Putamen (tissue), 1 donor: ENCODE data around the gene PTPA.

Experiments
- DNase-seq: peaks from one replicate; pipeline ENCODE4 v3.0.0-alpha.2; 2016; ENCODE audit warnings: low spot score

PTPA gene

GRCh38 chr9:129110740-129111527 is at the start of gene PTPA, which contains the start of gene CRAT:
Gene PTPA (plus strand): TSS chr9:129111415. CDS start chr9:129111601, 186 bp downstream.
Gene CRAT (minus strand): TSS chr9:129110793. CDS start chr9:129110509, 284 bp downstream.
- peak; percentile 97 for DNase-seq

- DNase-seq = no peak
Observed at GRCh38 chr9:129063061-129063460, 48.2 kb upstream of the PTPA start.

DNA sequence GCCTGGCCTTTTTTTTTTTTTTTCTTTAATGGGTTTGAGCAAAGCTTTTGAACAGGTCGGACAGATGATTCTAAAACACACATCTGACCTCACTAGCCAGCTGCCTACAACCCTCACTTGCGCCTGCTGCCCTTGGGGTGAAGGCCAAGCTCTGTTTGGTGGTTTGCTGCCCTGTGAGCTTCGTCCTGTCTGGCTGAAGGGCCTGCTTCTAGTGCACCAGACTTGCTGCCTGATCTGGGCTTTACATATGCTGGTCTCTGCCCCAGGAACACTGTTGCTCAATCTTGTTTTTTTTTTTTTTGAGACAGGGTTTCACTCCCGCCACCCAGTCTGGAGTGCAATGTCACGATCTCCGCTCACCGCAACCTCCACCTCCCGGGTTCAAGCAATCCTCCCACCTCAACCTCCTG is 46.7 kb upstream of the PTPA start:
- DNase-seq = no peak

DNA sequence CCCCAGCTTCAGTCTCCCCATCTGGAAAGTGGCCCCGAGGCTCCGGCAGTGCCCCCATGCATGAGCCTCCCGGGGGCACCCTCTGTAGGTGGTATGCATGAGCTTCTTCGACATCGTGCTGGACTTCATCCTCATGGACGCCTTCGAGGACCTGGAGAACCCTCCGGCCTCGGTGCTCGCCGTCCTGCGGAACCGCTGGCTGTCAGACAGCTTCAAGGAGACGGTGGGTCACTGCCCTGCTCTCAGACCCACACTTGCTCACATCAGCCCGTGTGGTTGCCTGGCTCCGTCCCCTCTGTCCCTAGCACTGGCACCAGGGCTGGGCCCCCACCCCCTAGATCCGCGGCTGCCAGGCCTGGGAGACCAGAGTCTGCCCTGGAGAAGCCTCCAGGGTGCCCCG is 43.1 kb upstream of the PTPA start:
- no peak for DNase-seq

DNA sequence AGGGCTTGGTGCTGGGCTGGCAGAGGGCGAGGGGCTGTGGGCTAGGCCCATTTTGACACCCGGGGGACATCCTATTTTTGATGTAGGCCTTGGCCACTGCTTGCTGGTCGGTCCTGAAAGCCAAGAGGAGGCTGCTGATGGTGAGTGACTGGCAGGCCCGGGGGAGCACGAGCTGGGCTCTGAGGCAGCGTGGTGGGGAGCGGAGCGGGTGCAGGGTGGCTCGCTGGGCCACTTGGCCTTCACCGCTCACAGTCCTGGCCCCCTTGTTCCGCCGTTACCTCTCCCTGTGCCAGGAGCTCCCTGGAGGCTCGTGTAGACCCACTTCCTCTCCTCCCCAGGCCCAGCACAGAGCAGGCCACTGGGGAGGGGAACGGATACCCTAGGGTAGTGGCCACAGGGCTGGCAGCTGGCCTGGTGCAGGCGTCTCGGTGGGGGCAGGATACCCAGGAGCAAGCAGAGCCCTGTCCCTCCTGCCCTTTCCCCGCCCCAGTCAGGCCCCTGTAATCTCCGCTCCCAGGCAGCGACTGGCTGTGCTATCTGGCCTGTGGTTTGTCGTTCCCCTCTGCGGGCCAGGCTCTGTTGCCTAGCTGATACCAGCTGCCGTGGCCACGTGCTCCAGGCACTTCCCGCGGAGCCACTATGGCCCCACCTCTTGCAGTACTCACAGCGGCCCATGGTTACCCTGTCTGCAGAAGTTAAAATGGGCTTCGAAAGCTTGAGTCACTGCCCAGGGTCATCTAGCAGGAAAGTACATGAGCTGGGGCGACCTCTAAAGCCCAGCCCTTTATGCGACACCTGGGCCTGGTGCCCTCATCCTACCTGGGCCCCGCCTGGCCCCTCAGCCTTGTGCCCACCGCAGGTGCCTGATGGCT is 42.0 kb upstream of the PTPA start:
- DNase-seq = peak; percentile 24

DNA sequence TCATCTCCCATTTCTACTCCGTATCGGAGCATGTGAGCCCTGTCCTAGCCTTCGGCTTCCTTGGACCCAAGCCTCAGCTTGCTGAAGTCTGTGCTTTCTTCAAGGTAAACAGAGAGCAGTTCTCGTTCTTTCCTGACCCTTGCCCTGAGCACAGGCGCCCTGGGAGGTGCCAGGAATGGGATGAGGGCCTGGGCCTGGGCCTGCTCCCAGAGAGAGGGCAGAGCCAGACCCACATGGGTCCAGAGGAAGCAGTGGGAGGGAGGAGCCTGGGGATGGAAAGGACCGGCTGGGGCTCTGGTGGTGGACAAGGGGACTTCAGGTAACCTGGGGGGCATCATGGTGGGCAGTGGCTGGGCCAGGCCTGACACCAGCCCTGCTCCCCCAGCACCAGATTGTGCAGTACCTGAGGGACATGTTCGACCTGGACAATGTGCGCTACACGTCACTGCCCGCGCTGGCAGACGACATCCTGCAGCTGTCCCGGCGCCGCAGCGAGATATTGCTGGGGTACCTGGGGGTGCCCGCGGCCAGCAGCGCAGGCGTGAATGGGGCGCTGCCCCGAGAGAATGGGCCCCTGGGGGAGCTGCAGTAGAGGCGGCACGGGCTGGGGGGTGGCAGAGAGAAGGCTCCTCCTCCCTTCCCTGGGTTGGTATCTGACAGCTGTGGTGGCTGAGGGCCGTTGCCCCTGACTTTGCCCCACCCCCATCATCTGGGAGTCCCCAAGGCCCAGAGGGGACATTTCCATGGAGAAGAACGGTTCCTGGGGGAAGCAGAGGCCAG is 41.2 kb upstream of the PTPA start:
- no peak for DNase-seq

DNA sequence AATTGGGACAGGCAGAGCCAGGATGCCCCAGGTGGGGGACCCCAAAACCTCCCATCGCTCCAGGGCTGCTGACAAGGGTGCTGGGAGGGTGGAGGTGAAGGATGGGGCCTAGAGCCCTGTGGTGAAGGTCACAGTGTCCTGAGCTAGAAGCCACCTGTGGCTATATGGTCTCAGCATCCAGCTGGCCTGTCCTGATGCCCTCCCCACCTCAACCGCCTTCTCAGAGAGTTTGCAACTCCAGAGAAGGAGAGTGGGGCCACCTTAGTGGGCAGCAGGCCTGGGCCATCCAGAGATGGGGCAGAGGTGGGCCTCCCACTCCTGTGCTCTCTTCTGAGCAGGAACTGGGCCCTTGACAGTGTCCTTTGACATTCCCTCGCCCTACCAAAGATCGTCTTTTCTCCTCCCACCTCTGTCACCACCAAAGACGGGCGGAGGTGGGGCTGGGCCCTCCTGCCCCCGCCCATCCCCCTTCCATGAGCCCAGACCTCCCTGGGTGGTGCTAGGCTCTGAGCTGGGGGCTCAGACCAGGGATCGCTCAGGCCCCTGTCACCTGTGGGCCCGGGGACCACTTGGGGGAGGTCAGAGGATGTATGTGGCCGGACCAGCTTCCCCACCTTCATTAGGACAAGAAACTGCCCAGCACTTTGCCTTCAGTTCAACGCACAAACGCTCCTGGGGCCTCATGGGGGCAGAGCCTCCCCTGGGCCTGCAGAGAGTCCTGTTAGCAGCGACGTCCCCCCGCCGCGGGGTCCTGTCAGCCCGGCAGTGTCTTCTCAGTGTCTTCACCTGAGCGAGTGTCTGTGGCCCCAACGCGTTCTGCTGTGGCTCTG is 40.3 kb upstream of the PTPA start:
- no peak for DNase-seq

- no peak for DNase-seq
Observed at GRCh38 chr9:129071526-129072126, 39.6 kb upstream of the PTPA start.

GRCh38 chr9:129072171-129072570 is 39.0 kb upstream of the PTPA start:
- DNase-seq = no peak

DNA sequence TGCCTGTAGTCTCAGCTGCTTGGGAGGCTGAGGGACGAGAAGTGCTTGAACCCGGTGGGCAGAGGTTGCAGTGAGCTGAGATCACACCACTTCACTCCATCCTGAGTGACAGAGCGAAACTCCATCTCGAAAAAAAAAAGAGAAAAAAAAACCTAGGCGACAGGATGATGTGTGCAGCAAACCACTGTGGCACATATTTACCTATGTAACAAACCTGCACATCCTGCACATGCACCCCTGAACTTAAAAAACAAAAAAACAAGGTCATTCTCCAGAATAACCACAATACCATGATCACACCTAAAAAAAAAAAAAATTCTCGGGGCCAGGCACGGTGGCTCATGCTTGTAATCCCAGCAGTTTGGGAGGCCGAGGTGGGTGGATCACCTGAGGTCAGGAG is 37.8 kb upstream of the PTPA start:
- no peak for DNase-seq

DNA sequence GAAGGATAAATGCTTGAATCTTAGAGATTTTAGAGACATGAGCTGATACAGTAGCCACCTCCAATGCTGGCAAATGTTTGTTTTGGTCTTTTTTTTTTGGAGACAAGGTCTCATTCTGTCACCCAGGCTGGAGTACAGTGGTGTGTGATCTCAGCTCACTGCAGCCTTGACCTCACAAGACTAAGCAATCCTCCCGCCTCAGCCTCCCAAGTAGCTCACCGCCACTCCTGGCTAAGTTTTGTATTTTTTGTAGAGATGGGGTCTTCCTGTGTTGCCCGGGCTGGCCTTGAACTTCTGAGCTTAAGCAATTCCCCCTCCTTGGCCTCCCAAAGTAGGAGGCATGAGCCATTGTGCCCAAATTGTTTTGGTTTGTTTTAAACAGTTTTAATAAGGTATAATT is 37.1 kb upstream of the PTPA start:
- DNase-seq = no peak

GRCh38 chr9:129075996-129076639 is 35.1 kb upstream of the PTPA start:
- no peak for DNase-seq

DNA sequence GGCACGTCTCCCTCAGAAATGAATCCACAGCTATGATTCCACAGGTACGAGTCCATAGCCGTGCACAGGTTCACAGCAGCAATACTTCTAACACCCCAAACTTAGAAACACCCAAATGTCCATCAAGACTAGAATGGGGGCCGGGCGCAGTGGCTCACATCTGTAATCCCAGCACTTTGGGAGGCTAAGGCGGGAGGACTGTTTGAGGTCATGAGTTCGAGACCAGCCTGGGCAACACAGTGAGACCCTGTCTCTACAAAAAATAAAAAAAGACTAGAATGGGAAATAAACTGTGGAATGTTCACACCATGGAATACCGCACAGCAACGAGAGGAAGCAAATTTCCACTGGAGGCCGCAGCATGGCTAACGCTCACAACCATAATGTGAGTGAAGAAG is 34.6 kb upstream of the PTPA start:
- DNase-seq = no peak

DNA sequence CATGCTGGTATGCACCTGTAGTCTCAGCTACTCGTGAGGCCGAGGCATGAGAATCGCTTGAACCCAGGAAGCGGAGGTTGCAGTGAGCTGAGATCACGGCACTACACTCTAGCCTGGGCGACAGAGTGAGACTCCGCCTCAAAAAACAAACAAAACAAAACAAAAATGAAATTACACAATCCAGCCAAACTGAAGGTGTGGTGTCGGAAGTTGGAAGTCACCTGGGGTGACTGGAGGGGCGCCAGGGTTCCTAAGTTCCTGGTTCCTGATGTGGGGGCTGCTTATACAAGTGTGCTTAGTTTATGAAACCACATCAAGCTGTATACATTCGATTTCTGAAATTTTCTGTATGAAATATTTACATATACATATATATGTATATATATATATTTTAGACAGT is 34.0 kb upstream of the PTPA start:
- DNase-seq = no peak

DNA sequence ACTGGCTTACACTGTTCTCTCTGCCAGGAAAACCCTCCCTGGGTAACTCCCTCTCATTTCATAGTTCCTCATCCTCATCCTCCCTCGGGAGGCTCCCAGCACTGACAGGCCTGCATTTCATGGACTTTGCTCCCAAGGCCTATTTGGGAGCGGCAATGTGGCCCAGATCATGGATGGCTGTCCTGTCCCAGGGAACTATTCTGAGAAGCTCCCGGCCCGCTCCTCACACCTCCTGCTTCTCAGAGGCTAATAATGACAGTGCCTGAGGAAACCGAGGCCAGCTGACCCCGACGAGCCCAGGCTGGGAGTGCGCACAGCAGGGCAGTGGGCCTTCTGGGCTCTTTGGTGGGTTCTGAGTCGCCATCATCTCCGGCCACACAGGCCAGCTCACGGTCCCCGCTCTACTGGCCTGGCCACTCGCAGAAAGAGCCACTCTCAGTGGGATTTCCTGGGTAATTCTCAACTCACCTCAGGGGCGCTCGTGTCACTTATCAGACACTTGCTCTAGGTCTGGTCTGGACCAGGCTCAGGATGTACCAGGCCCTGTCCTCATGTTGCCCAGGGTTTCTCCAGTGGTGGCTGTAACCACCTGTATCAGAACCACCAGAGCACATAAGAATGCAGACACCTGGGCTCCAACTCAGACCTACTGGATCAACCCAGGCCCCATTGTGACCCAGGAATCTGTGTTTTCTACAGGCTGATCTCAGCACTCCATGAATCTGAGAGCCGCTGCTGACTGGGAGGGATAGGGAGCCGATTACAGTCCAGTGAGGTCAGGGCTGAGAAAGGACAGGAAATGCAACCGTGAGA is 32.3 kb upstream of the PTPA start:
- DNase-seq = no peak

DNA sequence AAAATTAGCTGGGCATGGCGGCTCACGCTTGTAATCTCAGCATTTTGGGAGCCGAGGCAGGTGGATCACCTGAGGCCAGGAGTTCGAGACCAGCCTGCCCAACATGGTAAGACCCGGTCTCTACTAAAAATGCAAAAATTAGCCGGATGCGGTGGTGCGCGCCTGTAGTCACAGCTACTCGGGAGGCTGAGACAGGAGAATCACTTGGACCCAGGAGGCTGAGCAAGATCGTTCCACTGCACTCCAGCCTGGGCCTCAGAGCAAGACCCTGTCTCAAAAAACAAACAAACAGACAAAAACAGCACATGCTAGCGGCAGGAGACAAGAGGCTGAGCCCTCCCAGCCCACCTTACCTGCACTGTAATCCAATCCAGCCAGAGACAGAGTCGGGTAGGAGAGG is 31.4 kb upstream of the PTPA start:
- no peak for DNase-seq

DNA sequence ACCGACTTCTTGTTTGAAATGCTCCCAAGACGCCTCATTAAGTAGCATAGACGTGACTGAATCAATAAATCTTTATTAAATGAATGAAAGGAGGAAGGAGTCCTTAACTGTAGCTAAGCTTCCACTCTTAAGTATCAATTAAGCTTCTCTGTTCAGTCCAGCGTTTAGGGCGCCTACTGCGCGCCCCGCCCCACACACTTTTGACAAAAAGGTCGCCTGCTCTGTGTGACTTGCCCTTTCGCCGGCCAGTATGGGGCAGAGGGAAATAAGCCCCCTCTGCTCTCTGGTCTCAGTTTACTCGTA is 31.0 kb upstream of the PTPA start:
- no peak for DNase-seq

DNA sequence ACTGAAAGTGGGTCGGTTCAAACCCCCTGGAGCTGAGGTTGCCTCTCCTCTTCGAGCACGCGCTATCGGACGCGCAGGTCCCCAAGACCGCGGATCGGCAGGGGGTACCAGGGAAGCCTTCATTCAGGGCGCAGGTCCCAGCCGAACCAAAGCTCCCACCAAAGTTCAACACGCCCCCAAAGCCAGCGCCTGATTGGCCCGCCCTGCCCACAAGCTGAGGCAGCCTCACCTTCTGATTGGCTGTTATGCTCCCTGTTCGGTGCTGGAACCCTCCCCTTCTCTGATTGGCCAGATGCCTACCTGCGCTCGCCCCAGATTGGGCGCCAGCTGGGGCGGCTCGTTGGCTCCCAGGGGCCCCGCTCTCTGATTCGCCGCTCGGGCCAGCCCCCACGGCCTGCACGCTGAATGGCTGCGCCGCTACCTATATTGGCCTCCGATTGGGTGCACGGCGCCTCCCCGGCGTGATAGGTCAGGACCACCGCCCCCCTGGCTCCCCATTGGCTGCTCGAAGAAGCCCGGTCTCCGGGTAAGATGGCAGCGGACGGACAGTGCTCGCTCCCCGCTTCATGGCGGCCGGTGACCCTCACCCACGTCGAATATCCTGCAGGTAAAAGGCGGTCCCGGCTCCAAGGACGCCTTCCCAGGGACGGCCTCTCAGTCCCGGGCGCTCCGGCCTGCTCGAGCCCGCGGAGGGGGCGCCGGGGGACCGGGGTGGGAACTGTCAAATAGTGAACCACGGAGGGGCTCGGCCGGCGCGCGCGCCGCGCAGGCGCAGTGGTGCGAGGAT is 30.4 kb upstream of the PTPA start, which contains the start of gene DOLPP1:
Gene DOLPP1 (plus strand): TSS at position 511 of the 787 bp plus-strand sequence. CDS start 21 bp downstream, at position 532.
- peak; percentile 99 for DNase-seq

GRCh38 chr9:129081388-129081904 is 29.8 kb upstream of the PTPA start:
- DNase-seq = no peak
